ENCODE measurements around the gene IFI44. TPM values are rescaled to one million over a fixed set of nuclear protein-coding genes. Genes with fewer than 3 reads are reported as not detected.

Gene IFI44
- polyA plus RNA-seq, 1 of the 3 experiments (the other 2 are of a cell fraction) = 6.5 TPM

DNA sequence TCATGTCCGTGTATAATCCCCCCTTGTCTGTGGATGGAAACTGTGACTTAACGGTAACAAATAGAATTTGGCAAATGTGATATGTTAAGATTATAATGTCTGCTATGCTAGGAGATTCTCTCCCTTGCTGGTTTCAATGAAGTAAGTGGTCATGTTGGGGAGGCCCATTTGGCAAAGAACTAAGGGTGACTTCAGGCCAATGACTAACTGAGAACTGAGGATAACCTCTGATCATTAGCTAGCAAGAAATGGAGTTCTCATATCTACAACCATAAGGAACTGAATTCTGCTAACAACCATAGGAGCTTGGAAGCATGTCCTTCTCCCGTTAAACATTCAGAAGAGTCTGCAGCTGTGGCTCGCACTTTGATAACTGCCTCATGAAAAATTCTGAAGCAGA is 27.1 kb upstream of the IFI44 start:
- TF ChIP-seq GATA2 (CRISPR knock-in tag; IDR thresholded peaks at IDR 0.05) = no peak
- TF ChIP-seq RCOR1 (IDR thresholded peaks at IDR 0.05; ENCODE audit: low read length) = no peak
- no peak for TF ChIP-seq RFX5 (IDR thresholded peaks at IDR 0.05; ENCODE audit: low read length)
- no peak for TF ChIP-seq YY1 (IDR thresholded peaks at IDR 0.05; ENCODE audit: low read depth)
- ChIA-PET POLR2A (no interaction called here), CTCF (interaction anchor here (0.9 to 3.5 kb wide), 3 partner anchors 12 to 51 kb away, joined by 3 to 18 read pairs (median 4); no protein-coding TSS in a partner anchor)
- H3K27me3 ChIP-seq (ENCODE audit: insufficient read depth) = no peaks in the 10 kb centered on the region
- no peaks in the 10 kb centered on the region for H3K36me3 ChIP-seq (replicated peaks in 1 of 2; ENCODE audit: control insufficient read depth in 1 of 2, insufficient read depth in 2 of 2, low read length in 1 of 2)
- no peak overlapping the region for H3K27ac ChIP-seq (ENCODE audit: low read depth in 2 of 2, low read length in 1 of 2)
- no peaks in the 10 kb centered on the region for H3K9me3 ChIP-seq
- H3K9ac ChIP-seq = no peak overlapping the region
- H3K79me2 ChIP-seq (ENCODE audit: insufficient read depth) = no peaks in the 10 kb centered on the region
- peaks cover 6 to 24% of the 10 kb centered on the region in 2 experiments; a peak in 3 of 4 replicates for H3K4me1 ChIP-seq (ENCODE audit: control insufficient read depth in 1 of 2, insufficient read depth in 2 of 2, low read depth in 1 of 2, low read length in 1 of 2)
- no peak for DNase-seq
- no peak overlapping the region for H3K4me3 ChIP-seq (ENCODE audit: low read depth in 2 of 2, low read length in 1 of 2)
- over 99% methylated on average over 4 of the region's 4 CpGs for WGBS (ENCODE audit: low lambda C conversion rate)
- H3K9me2 ChIP-seq = no peaks in the 10 kb centered on the region
- H3F3A ChIP-seq (replicated peaks; ENCODE audit: insufficient read depth) = peaks cover 27% of the 10 kb centered on the region
- no peak overlapping the region for H2AFZ ChIP-seq (ENCODE audit: low read depth)
- H4K20me1 ChIP-seq (ENCODE audit: insufficient read depth) = no peaks in the 10 kb centered on the region
- no peak overlapping the region for H3K4me2 ChIP-seq

DNA sequence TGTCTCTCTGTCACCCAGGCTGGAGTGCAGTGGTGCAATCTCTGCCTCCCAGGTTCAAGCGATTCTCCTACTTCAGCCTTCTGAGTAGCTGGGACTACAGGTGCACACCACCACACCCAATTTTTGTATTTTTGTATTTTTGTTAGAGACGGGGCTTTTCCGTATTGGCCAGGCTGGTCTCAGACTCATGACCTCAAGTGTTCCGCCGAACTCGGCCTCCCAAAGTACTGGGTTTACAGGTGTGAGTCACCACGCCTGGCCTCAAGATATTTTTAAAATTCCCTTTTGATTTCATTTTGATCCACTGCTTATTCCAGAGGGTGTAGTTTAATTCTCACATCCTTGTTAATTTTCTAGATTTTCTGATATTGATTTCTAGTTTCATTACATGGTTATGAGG is 25.6 kb upstream of the IFI44 start:
- CTCF ChIA-PET = no interaction called here
- Histone ChIP-seq H3K4me1 (ENCODE audit: control insufficient read depth in 1 of 2, insufficient read depth in 2 of 2, low read depth in 1 of 2, low read length in 1 of 2) (peaks cover 2 to 16% of the 10 kb centered on the region in 2 experiments; a peak in 3 of 4 replicates), H3K4me3 (ENCODE audit: low read depth in 2 of 2, low read length in 1 of 2) (no peak overlapping the region), H3K27ac (ENCODE audit: low read depth in 2 of 2, low read length in 1 of 2) (no peak overlapping the region), H3K4me2 (no peak overlapping the region), H3K79me2 (ENCODE audit: insufficient read depth) (no peaks in the 10 kb centered on the region), H3K9me2 (no peaks in the 10 kb centered on the region), H3K9ac (no peak overlapping the region), H3K9me3 (no peaks in the 10 kb centered on the region), H3K36me3 (replicated peaks in 1 of 2; ENCODE audit: control insufficient read depth in 1 of 2, insufficient read depth in 2 of 2, low read length in 1 of 2) (no peaks in the 10 kb centered on the region), H3K27me3 (ENCODE audit: insufficient read depth) (no peaks in the 10 kb centered on the region), H3F3A (replicated peaks; ENCODE audit: insufficient read depth) (peaks cover 17% of the 10 kb centered on the region), H4K20me1 (ENCODE audit: insufficient read depth) (no peaks in the 10 kb centered on the region), H2AFZ (ENCODE audit: low read depth) (no peak overlapping the region)
- POLR2A ChIA-PET = no interaction called here
- DNase-seq = no peak
- 92% methylated on average over 7 of the region's 7 CpGs for WGBS (ENCODE audit: low lambda C conversion rate)
- TF ChIP-seq, protein P1, sequence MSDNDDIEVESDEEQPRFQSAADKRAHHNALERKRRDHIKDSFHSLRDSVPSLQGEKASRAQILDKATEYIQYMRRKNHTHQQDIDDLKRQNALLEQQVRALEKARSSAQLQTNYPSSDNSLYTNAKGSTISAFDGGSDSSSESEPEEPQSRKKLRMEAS (IDR thresholded peaks at IDR 0.05; ENCODE audit: low read depth) = no peak
- TF ChIP-seq SMC3 (IDR thresholded peaks at IDR 0.05; ENCODE audit: low read depth, low read length) (no peak), CHD2 (IDR thresholded peaks at IDR 0.05; ENCODE audit: low read length, partially characterized antibody) (no peak), ELF1 (IDR thresholded peaks at IDR 0.05) (no peak), RXRA (IDR thresholded peaks at IDR 0.05; ENCODE audit: borderline replicate concordance, low read depth) (no peak), NRF1 (IDR thresholded peaks at IDR 0.05; ENCODE audit: low read depth, low read length) (no peak), TAF1 (IDR thresholded peaks at IDR 0.05; ENCODE audit: borderline replicate concordance, low read depth, low read length) (no peak), EP300 (IDR thresholded peaks at IDR 0.05; ENCODE audit: borderline replicate concordance in 1 of 2, low read depth in 1 of 2, low read length in 1 of 2) (no peak), RCOR1 (IDR thresholded peaks at IDR 0.05; ENCODE audit: low read length) (no peak), MEF2A (IDR thresholded peaks at IDR 0.05; ENCODE audit: borderline replicate concordance, low read depth) (no peak)
- TF ChIP-seq, protein P2, sequence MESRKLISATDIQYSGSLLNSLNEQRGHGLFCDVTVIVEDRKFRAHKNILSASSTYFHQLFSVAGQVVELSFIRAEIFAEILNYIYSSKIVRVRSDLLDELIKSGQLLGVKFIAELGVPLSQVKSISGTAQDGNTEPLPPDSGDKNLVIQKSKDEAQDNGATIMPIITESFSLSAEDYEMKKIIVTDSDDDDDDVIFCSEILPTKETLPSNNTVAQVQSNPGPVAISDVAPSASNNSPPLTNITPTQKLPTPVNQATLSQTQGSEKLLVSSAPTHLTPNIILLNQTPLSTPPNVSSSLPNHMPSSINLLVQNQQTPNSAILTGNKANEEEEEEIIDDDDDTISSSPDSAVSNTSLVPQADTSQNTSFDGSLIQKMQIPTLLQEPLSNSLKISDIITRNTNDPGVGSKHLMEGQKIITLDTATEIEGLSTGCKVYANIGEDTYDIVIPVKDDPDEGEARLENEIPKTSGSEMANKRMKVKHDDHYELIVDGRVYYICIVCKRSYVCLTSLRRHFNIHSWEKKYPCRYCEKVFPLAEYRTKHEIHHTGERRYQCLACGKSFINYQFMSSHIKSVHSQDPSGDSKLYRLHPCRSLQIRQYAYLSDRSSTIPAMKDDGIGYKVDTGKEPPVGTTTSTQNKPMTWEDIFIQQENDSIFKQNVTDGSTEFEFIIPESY (IDR thresholded peaks at IDR 0.05; ENCODE audit: borderline replicate concordance, low read depth) = no peak
